Urothelium cell line (cell line): ENCODE measurements around the gene MLPH.

ENCODE experiments used
- DNase-seq: peaks from one replicate; pipeline ENCODE4 v3.0.0; 2011; ENCODE audit warnings: low spot score, mixed read lengths
- FAIRE-seq: peaks from 2 replicates; lab custom pipeline; 2011; peaks lifted over from hg19 to GRCh38; lab: Jason Lieb, UNC

The MLPH gene

GRCh38 chr2:237539681-237540080, 52.6 kb downstream of the MLPH start:
- FAIRE-seq (no peak), DNase-seq (no peak)

GRCh38 chr2:237540223-237540775, 53.2 kb downstream of the MLPH start:
- DNase-seq: no peak
- no peak for FAIRE-seq

GRCh38 chr2:237540823-237541222, 53.8 kb downstream of the MLPH start:
- no peak for FAIRE-seq
- no peak for DNase-seq

- FAIRE-seq (no peak), DNase-seq (no peak)
Observed at GRCh38 chr2:237541243-237541642, 54.2 kb downstream of the MLPH start.

- FAIRE-seq (no peak), DNase-seq (no peak)
Observed at GRCh38 chr2:237542001-237542704, 55.1 kb downstream of the MLPH start.

GRCh38 chr2:237546040-237546875, 59.2 kb downstream of the MLPH start:
- FAIRE-seq: no peak

GRCh38 chr2:237546876-237547395, 59.9 kb downstream of the MLPH start:
- no peak for FAIRE-seq

More at GRCh38 chr2:237546040-237546875, 59.2 kb downstream of the MLPH start:
- no peak for DNase-seq

GRCh38 chr2:237547841-237548416, 60.9 kb downstream of the MLPH start:
- DNase-seq (no peak), FAIRE-seq (no peak)

More at GRCh38 chr2:237546876-237547395, 59.9 kb downstream of the MLPH start:
- DNase-seq: no peak

GRCh38 chr2:237549216-237549615, 62.2 kb downstream of the MLPH start:
- FAIRE-seq: no peak
- no peak for DNase-seq

GRCh38 chr2:237549643-237550415, 62.8 kb downstream of the MLPH start:
- no peak for DNase-seq
- FAIRE-seq: no peak

- DNase-seq (no peak), FAIRE-seq (no peak)
Observed at GRCh38 chr2:237551071-237551574, 64.1 kb downstream of the MLPH start.

GRCh38 chr2:237552908-237553307, 65.9 kb downstream of the MLPH start:
- no peak for DNase-seq
- no peak for FAIRE-seq

GRCh38 chr2:237553948-237554347, 66.9 kb downstream of the MLPH start:
- FAIRE-seq (no peak), DNase-seq (no peak)

GRCh38 chr2:237555560-237555959, 68.5 kb downstream of the MLPH start:
- DNase-seq (no peak), FAIRE-seq (no peak)

- no peak for FAIRE-seq
Observed at GRCh38 chr2:237556773-237557632, 70.0 kb downstream of the MLPH start.

GRCh38 chr2:237557633-237558015, 70.6 kb downstream of the MLPH start:
- DNase-seq (no peak), FAIRE-seq (no peak)

More at GRCh38 chr2:237556773-237557632, 70.0 kb downstream of the MLPH start:
- no peak for DNase-seq

- FAIRE-seq (no peak), DNase-seq (no peak)
Observed at GRCh38 chr2:237558961-237559641, 72.0 kb downstream of the MLPH start.

- no peak for FAIRE-seq
- no peak for DNase-seq
Observed at GRCh38 chr2:237561221-237561620, 74.2 kb downstream of the MLPH start.

GRCh38 chr2:237563816-237564215, 76.8 kb downstream of the MLPH start:
- no peak for FAIRE-seq
- peak; percentile 58 for DNase-seq
